Endothelial cell of umbilical vein (primary cell): Measurements from ENCODE around the gene HEATR3. TPM values are rescaled to one million over a fixed set of nuclear protein-coding genes. Genes with fewer than 3 reads are reported as not detected.

Experiments
- BruUV-seq: library from RNA; stranded (reverse); fragments of 400-500 nt; replicated peaks from 2 replicates; lab custom pipeline; 2021; lab: Mats Ljungman, UMichigan
- CTCF ChIA-PET: fragments of 300-600, 350-600 bp; sonication (Branson Sonifier 250); formaldehyde crosslinking; loops from one replicate; lab custom pipeline; 2021; ENCODE audit warnings: antibody characterized with exemption, inconsistent platforms; lab: Charles Lee
- POLR2A ChIA-PET: fragments of 300-600, 350-600 bp; sonication (Branson Sonifier 250); formaldehyde crosslinking; loops from one replicate; lab custom pipeline; 2021; ENCODE audit warnings: antibody characterized with exemption, inconsistent platforms; lab: Charles Lee
- DNase-seq: peaks from one replicate; pipeline ENCODE4 v3.0.0-alpha.2; 2011; ENCODE audit warnings: low read depth, low spot score
- FAIRE-seq: peaks from 2 replicates; lab custom pipeline; 2011; peaks lifted over from hg19 to GRCh38; lab: Jason Lieb, UNC
- H2AFZ ChIP-seq: 2 replicates; pipeline ENCODE4 v1.6.0; 2012; ENCODE audit warnings: low read depth, low read length, control low read depth, inconsistent platforms
- H3K27ac ChIP-seq: 2 replicates; pipeline ENCODE4 v1.5.1; 2011; ENCODE audit warnings: low read depth, mild to moderate bottlenecking, control low read depth, low read length, moderate library complexity; ENCODE audit not compliant: insufficient read depth
- H3K27me3 ChIP-seq, 2 experiments: 2 replicates each; pipeline versions ENCODE4 v1.6.0 to v1.6.1; 2011; ENCODE audit warnings: low read length in 2 of 2, mixed read lengths in 1 of 2; ENCODE audit not compliant: control insufficient read depth in 2 of 2, insufficient read depth in 2 of 2
- H3K36me3 ChIP-seq, 2 experiments: 2 replicates in 1 of 2; 3 replicates in 1 of 2; pipeline ENCODE4 v1.5.1; 2011; ENCODE audit warnings: low read length in 2 of 2, mild to moderate bottlenecking in 1 of 2, moderate library complexity in 1 of 2; ENCODE audit not compliant: control insufficient read depth in 2 of 2, insufficient read depth in 2 of 2; ENCODE audit errors: extremely low read depth in 1 of 2
- H3K4me1 ChIP-seq: 3 replicates; pipeline ENCODE4 v1.5.1; 2011; ENCODE audit warnings: mild to moderate bottlenecking, low read length; ENCODE audit not compliant: control insufficient read depth, insufficient read depth; ENCODE audit errors: extremely low read depth
- H3K4me2 ChIP-seq: 2 replicates; pipeline ENCODE4 v1.6.1; 2011; ENCODE audit warnings: low read length, control low read depth, mixed read lengths; ENCODE audit not compliant: insufficient read depth
- H3K4me3 ChIP-seq, 3 experiments: fragments of 200-600 bp in 1 of 3; sonication (generic), shearing (Covaris generic) in 1 of 3; replicated peaks in 1 of 3; 2 replicates each; pipeline ENCODE4 v1.5.1; 2011 to 2016; ENCODE audit warnings: control low read depth in 3 of 3, low read length in 3 of 3, mild to moderate bottlenecking in 2 of 3, inconsistent platforms in 1 of 3, low read depth in 1 of 3, moderate library complexity in 1 of 3; ENCODE audit not compliant: insufficient read depth in 1 of 3
- H3K79me2 ChIP-seq: 2 replicates; pipeline ENCODE4 v1.6.0; 2012; ENCODE audit warnings: low read length, inconsistent platforms; ENCODE audit not compliant: control insufficient read depth, insufficient read depth
- H3K9ac ChIP-seq: replicated peaks from 2 replicates; pipeline ENCODE3; 2011; ENCODE audit warnings: low read length, control low read depth; ENCODE audit not compliant: insufficient read depth; ENCODE audit errors: extremely low read depth
- H3K9me1 ChIP-seq: replicated peaks from 3 replicates; pipeline ENCODE4 v1.6.0; 2011; ENCODE audit warnings: mild to moderate bottlenecking, low read length; ENCODE audit not compliant: control insufficient read depth, insufficient read depth; ENCODE audit errors: extremely low read depth
- H3K9me3 ChIP-seq: replicated peaks from 2 replicates; pipeline ENCODE4 v1.5.1; 2012; ENCODE audit warnings: low read length, inconsistent platforms; ENCODE audit not compliant: control insufficient read depth, insufficient read depth
- H4K20me1 ChIP-seq: replicated peaks from 2 replicates; pipeline ENCODE3; 2011; ENCODE audit warnings: mild to moderate bottlenecking, low read length; ENCODE audit not compliant: control insufficient read depth, insufficient read depth; ENCODE audit errors: extremely low read depth
- EZH2 ChIP-seq: IDR thresholded peaks from 2 replicates; pipeline ENCODE4 v1.6.1; 2012; ENCODE audit warnings: borderline replicate concordance, low read depth, mild to moderate bottlenecking, moderate library complexity, low read length, inconsistent platforms; ENCODE audit not compliant: severe bottlenecking
- FOS ChIP-seq: IDR thresholded peaks from 2 replicates; pipeline ENCODE4 v1.6.1; 2011; ENCODE audit warnings: mild to moderate bottlenecking, low read length, moderate library complexity, borderline replicate concordance; ENCODE audit not compliant: insufficient read depth
- GATA2 ChIP-seq: IDR thresholded peaks from 2 replicates; pipeline ENCODE4 v1.7.0; 2011; ENCODE audit warnings: low read depth, mild to moderate bottlenecking, moderate library complexity, mixed read lengths, low read length; ENCODE audit not compliant: insufficient read length, insufficient read depth
- JUN ChIP-seq: IDR thresholded peaks from 2 replicates; pipeline ENCODE4 v1.6.1; 2011; ENCODE audit warnings: borderline replicate concordance, low read depth; ENCODE audit not compliant: insufficient read length, insufficient read depth
- MYC ChIP-seq: IDR thresholded peaks from one replicate; pipeline ENCODE4 v1.6.1; 2011; ENCODE audit warnings: mild to moderate bottlenecking, low read depth, low read length
- POLR2A ChIP-seq: IDR thresholded peaks from 2 replicates; pipeline ENCODE4 v1.6.1; 2012; ENCODE audit warnings: low read depth, mild to moderate bottlenecking, control low read depth, low read length
- POLR2AphosphoS5 ChIP-seq: IDR thresholded peaks from 2 replicates; pipeline ENCODE4 v1.6.1; 2012; ENCODE audit warnings: low read depth, mild to moderate bottlenecking, control low read depth, low read length, moderate library complexity; ENCODE audit not compliant: insufficient read depth
- dilution Hi-C: fragments of 300-500 bp; cut with MboI; formaldehyde crosslinking; loops from one replicate; pipeline ENCODE4 v1.15.0; 2019; ENCODE audit warnings: low sequenced_read_pairs; ENCODE audit not compliant: extremely low pct_ligation_motif_present
- intact Hi-C: fragments of 100-400 bp; cut with micrococcal nuclease; formaldehyde crosslinking; loops from one replicate; pipeline ENCODE4 v1.10.0; 2022
- polyA plus RNA-seq, 4 experiments: library from polyadenylated mRNA; depleted of rRNA in 3 of 4; stranded (reverse) in 3 of 4; unstranded in 1 of 4; fragments of >200 nt; gene quantifications; 2 replicates each; pipeline versions ENCODE4 v1.2.1 to v1.2.3, GENCODE V29; 2011 to 2012; ENCODE audit warnings: missing spikeins in 1 of 4
- total RNA-seq: library from RNA; stranded (reverse); gene quantifications from 2 replicates; pipeline ENCODE4 v1.2.3, GENCODE V29; 2021
- TF ChIP-seq, protein P1 (sequence below), 2 donors: IDR thresholded peaks; 1 replicate in 1 of 2; 2 replicates in 1 of 2; pipeline ENCODE4 v1.5.1; 2011; ENCODE audit warnings: low read length in 2 of 2, mild to moderate bottlenecking in 2 of 2, moderate library complexity in 2 of 2, control low read depth in 1 of 2, inconsistent platforms in 1 of 2, low read depth in 1 of 2; ENCODE audit not compliant: insufficient read depth in 1 of 2; ENCODE audit errors: extremely low read depth in 1 of 2
- TF ChIP-seq, protein P2 (sequence below): IDR thresholded peaks from 2 replicates; pipeline ENCODE4 v1.6.1; 2011; ENCODE audit not compliant: insufficient read depth, insufficient read length

HEATR3 gene
- total and polyA plus RNA-seq, 2 donors (not counting 3 experiments of a cell fraction or from before 2014, with no cell fraction given), result 6.7 to 23.1 TPM

DNA sequence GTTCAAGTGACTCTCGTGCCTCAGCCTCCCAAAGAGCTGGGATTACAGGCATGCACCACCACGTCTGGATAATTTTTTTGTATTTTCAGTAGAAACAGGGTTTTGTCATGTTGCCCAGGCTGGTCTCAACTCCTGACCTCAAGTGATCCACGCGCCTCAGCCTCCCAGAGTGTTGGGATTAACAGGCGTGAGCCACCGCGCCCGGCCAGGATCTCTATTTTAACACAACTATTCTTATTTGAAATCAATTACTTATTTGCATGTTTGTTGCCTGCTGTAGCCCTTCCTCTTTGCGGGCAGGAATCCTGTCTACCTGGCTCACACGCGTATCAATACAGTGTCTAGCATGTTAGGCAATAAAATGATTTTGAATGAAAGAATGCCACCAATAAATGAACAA is 41.6 kb upstream of the HEATR3 start:
- H2AFZ ChIP-seq, result peak overlapping the region; percentile 87
- no peaks in the 10 kb centered on the region for H3K36me3 ChIP-seq
- FAIRE-seq, result no peak
- peaks cover 2 to 6% of the 10 kb centered on the region in 2 experiments for H3K27me3 ChIP-seq
- no peak overlapping the region for H3K4me3 ChIP-seq
- ChIA-PET CTCF (interaction anchor here (1.3 to 6.4 kb wide), 16 partner anchors 11 to 782 kb away, joined by 3 to 132 read pairs (median 7); partner anchors contain the start of gene HEATR3), POLR2A (no interaction called here)
- intact Hi-C loops, result loop anchor here (2.0 kb wide), 2 partner anchors 37 to 129 kb away; partner anchors contain the start of gene TENT4B
- peaks cover 13% of the 10 kb centered on the region for H3K4me1 ChIP-seq
- H3K4me2 ChIP-seq, result no peak overlapping the region
- DNase-seq, result no peak
- no peaks in the 10 kb centered on the region for H4K20me1 ChIP-seq
- H3K79me2 ChIP-seq, result peaks cover 28% of the 10 kb centered on the region
- dilution Hi-C loops, result no loop called here
- no peaks in the 10 kb centered on the region for H3K9me3 ChIP-seq
- H3K9me1 ChIP-seq, result no peaks in the 10 kb centered on the region
- no peak overlapping the region for H3K27ac ChIP-seq
- no peak overlapping the region for H3K9ac ChIP-seq
- no TSS peak for BruUV-seq
- TF ChIP-seq, protein P1, sequence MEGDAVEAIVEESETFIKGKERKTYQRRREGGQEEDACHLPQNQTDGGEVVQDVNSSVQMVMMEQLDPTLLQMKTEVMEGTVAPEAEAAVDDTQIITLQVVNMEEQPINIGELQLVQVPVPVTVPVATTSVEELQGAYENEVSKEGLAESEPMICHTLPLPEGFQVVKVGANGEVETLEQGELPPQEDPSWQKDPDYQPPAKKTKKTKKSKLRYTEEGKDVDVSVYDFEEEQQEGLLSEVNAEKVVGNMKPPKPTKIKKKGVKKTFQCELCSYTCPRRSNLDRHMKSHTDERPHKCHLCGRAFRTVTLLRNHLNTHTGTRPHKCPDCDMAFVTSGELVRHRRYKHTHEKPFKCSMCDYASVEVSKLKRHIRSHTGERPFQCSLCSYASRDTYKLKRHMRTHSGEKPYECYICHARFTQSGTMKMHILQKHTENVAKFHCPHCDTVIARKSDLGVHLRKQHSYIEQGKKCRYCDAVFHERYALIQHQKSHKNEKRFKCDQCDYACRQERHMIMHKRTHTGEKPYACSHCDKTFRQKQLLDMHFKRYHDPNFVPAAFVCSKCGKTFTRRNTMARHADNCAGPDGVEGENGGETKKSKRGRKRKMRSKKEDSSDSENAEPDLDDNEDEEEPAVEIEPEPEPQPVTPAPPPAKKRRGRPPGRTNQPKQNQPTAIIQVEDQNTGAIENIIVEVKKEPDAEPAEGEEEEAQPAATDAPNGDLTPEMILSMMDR (IDR thresholded peaks at IDR 0.05; ENCODE audit: extremely low read depth in 1 of 2, insufficient read depth in 1 of 2, low read depth in 1 of 2, low read length in 2 of 2), result no peak
- TF ChIP-seq FOS, result no peak
- no peak for TF ChIP-seq GATA2
- TF ChIP-seq POLR2AphosphoS5, result no peak
- no peak for TF ChIP-seq POLR2A
- no peak for TF ChIP-seq EZH2
- no peak for TF ChIP-seq MYC
- no peak for TF ChIP-seq JUN
- TF ChIP-seq, protein P2, sequence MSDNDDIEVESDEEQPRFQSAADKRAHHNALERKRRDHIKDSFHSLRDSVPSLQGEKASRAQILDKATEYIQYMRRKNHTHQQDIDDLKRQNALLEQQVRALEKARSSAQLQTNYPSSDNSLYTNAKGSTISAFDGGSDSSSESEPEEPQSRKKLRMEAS, result no peak
